Spleen (tissue), 7 donors: ENCODE data around the gene YAP1.

Experiments used
- CTCF ChIP-seq, 11 experiments: fragments of 200-600 bp in 7 of 11; fragments of 450-650 bp in 4 of 11; sonication (generic) in 4 of 11; IDR thresholded peaks in 8 of 11; conservative IDR thresholded peaks in 3 of 11; 1 replicate in 7 of 11; 2 replicates in 4 of 11; pipeline versions ENCODE4 v1.4.0 to v1.8.0; 2016 to 2021; ENCODE audit warnings: antibody characterized with exemption in 11 of 11, inconsistent platforms in 4 of 11, mild to moderate bottlenecking in 1 of 11
- POLR2AphosphoS5 ChIP-seq, 3 donors: sonication (generic); formaldehyde crosslinking; IDR thresholded peaks; one replicate each; pipeline ENCODE4 v1.5.1; 2017; ENCODE audit warnings: antibody characterized with exemption in 3 of 3
- donor health status: DM: no; HTN: no; CAD: no; lungs with moderate emphysema.
- donor health status: DM: no; HTN: no; CAD: no.
- donor health status: DM: no; HTN: no; CAD: no.

GRCh38 chr11:102279641-102280170, 169.5 kb downstream of the YAP1 start:
- TF ChIP-seq CTCF (IDR thresholded peaks at IDR 0.05 in 8 of 11, conservative IDR thresholded peaks at IDR 0.05 in 3 of 11) (no peak), POLR2AphosphoS5 (IDR thresholded peaks at IDR 0.05) (no peak)
